Mucosa of descending colon (tissue), 3 donors: Measurements from ENCODE around the gene GFM1. TPM values are rescaled to one million over a fixed set of nuclear protein-coding genes. Genes with fewer than 3 reads are reported as not detected.

ENCODE experiments used
- ATAC-seq: fragments of 200-7000 bp; cut with Tn5 transposase; one replicate; pipeline ENCODE4 v1.9.1; 2020; ENCODE audit warnings: mild to moderate bottlenecking, moderate library complexity
- DNase-seq, 3 donors: peaks; one replicate each; pipeline ENCODE4 v3.0.0-alpha.2; 2020
- H3K36me3 ChIP-seq: fragments of 200-600 bp; one replicate; pipeline ENCODE4 v1.8.0; 2021; ENCODE audit warnings: low read depth, mild to moderate bottlenecking
- H3K4me1 ChIP-seq: fragments of 200-600 bp; one replicate; pipeline ENCODE4 v1.8.0; 2021; ENCODE audit warnings: low read depth, mild to moderate bottlenecking
- H3K4me3 ChIP-seq: fragments of 200-600 bp; one replicate; pipeline ENCODE4 v1.8.0; 2021; ENCODE audit warnings: mild to moderate bottlenecking
- H3K9me3 ChIP-seq: fragments of 200-600 bp; one replicate; pipeline ENCODE4 v1.8.0; 2021; ENCODE audit warnings: mild to moderate bottlenecking
- CTCF ChIP-seq: fragments of 200-600 bp; IDR thresholded peaks from one replicate; pipeline ENCODE4 v1.8.0; 2022; ENCODE audit warnings: antibody characterized with exemption, mild to moderate bottlenecking
- intact Hi-C, 2 donors: fragments of 100-400 bp; cut with DNase I in 1 of 2; cut with micrococcal nuclease in 1 of 2; formaldehyde crosslinking; loops; one replicate each; pipeline versions ENCODE4 v1.11.0 to v1.11.1; 2022; cut with DNase I, micrococcal nuclease
- total RNA-seq, 3 donors: library from RNA; stranded (reverse); fragmentation: NEBNext Ultra II Directional in 2 of 3; extraction: Animal tissue kit (Norgen Biotek cat#: 25700) in 2 of 3; gene quantifications; one replicate each; pipeline versions ENCODE4 v1.2.1 to v1.2.4, GENCODE V29; 2021 to 2023
- donor health status: DM: no; HTN: no; CAD: no; lungs with moderate emphysema.
- donor health status: DM: no; HTN: no; CAD: no.
- donor health status: DM: no; HTN: yes; CAD: no.

Gene GFM1
- total RNA-seq, 3 donors from 2014 or later, result 42.8 to 52.0 (median 47.2) TPM

- TF ChIP-seq CTCF, result no peak
- no peak for ATAC-seq
- intact Hi-C loops, result no loop called here
Observed at GRCh38 chr3:158696618-158697017, 52.3 kb downstream of the GFM1 start.

GRCh38 chr3:158700559-158700958 lies 56.2 kb downstream of the GFM1 start:
- intact Hi-C loops, result no loop called here
- no peaks in the 10 kb centered on the region for H3K36me3 ChIP-seq
- no peak for ATAC-seq
- no peak for DNase-seq
- TF ChIP-seq CTCF, result no peak
- no peaks in the 10 kb centered on the region for H3K4me1 ChIP-seq
- H3K9me3 ChIP-seq, result no peaks in the 10 kb centered on the region
- H3K4me3 ChIP-seq, result no peak overlapping the region

More at GRCh38 chr3:158696618-158697017, 52.3 kb downstream of the GFM1 start:
- no peaks in the 10 kb centered on the region for H3K36me3 ChIP-seq
- DNase-seq, result no peak
- no peak overlapping the region for H3K4me3 ChIP-seq
- H3K9me3 ChIP-seq, result no peaks in the 10 kb centered on the region
- no peaks in the 10 kb centered on the region for H3K4me1 ChIP-seq

- no peaks in the 10 kb centered on the region for H3K9me3 ChIP-seq
- no peak overlapping the region for H3K4me3 ChIP-seq
- no peaks in the 10 kb centered on the region for H3K4me1 ChIP-seq
- DNase-seq (no peak), ATAC-seq (no peak)
- intact Hi-C loops, result no loop called here
- no peaks in the 10 kb centered on the region for H3K36me3 ChIP-seq
- TF ChIP-seq CTCF, result no peak
Observed at GRCh38 chr3:158701420-158702065, 57.2 kb downstream of the GFM1 start.

GRCh38 chr3:158702815-158703481 lies 58.6 kb downstream of the GFM1 start:
- H3K9me3 ChIP-seq, result no peaks in the 10 kb centered on the region
- intact Hi-C loops, result no loop called here
- ATAC-seq, result no peak
- no peaks in the 10 kb centered on the region for H3K36me3 ChIP-seq
- no peak for TF ChIP-seq CTCF
- H3K4me1 ChIP-seq, result no peaks in the 10 kb centered on the region
- DNase-seq, result no peak
- no peak overlapping the region for H3K4me3 ChIP-seq

- intact Hi-C loops, result no loop called here
- ATAC-seq (no peak), DNase-seq (no peak)
- no peaks in the 10 kb centered on the region for H3K36me3 ChIP-seq
- no peak overlapping the region for H3K4me3 ChIP-seq
- H3K9me3 ChIP-seq, result no peaks in the 10 kb centered on the region
- no peaks in the 10 kb centered on the region for H3K4me1 ChIP-seq
- TF ChIP-seq CTCF, result no peak
Observed at GRCh38 chr3:158703566-158703965, 59.2 kb downstream of the GFM1 start.
